GM21367 (cell line): ENCODE measurements around the gene SETBP1.
"Not testable (repeated sequence)": the region's sequence is repeated elsewhere in the genome, so short reads cannot be mapped to it uniquely, and the experiment has no call there.

Experiments
- ATAC-seq: cut with Tn5 transposase; IDR thresholded peaks from one replicate; pipeline ENCODE4 v1.9.1; 2021; ENCODE audit not compliant: unreplicated experiment

SETBP1 gene

DNA sequence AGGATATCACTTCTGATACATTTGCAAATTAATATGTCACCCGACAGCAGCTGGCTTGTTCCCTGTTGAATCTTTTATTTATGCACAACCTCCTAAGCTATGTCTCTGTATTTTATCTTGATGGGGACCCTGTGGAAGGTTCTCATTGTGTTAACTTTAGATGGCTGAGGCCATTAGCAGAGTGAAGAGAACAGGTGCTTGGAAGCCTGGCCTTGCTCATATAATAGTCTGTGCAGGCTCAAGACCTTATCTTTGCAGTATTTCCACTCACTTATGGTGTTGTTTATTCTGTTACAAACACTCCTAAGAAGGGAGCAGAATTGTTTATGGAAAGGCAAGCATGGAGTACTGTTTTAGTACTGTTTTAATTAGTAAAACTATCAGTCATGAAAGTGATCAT, 107.6 kb downstream of the SETBP1 start:
- ATAC-seq = no peak

DNA sequence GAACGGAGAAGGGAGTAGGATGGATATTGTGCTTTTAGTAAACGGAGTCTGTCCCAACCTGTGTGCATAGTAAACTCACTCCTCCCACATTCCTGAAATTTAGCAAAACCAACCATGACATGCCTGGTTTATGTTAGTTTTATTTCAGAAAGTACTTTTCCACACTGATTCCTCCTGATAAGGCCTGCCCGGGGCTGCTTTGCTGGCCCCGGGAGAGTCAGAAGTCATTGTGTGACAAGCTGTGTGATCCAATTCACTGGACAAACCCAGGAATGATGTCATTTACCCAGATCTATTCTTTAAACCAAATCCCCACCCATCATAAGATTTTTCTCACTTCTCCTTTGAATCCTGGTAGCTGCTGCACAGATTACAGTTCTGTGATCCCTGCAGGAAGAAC, 109.0 kb downstream of the SETBP1 start:
- no peak for ATAC-seq

DNA sequence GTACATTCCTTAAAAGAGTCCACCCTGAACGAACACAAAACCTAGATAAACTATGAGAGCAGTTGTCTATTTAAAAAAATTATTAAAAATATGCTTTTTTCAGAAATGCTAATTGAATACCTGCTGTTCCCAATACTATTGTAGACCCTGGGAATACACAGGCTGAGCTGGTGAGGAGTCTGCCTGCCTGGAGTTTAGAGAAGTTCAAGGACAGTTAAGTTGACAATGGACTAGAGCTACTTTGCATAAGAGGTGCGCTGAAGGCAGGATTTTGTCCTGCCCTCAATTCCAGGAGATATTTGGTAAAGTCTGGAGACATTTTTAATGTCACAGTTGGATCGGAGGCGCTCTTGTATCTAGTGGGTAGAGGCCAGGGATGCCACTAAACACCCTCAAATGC, 110.2 kb downstream of the SETBP1 start:
- no peak for ATAC-seq

DNA sequence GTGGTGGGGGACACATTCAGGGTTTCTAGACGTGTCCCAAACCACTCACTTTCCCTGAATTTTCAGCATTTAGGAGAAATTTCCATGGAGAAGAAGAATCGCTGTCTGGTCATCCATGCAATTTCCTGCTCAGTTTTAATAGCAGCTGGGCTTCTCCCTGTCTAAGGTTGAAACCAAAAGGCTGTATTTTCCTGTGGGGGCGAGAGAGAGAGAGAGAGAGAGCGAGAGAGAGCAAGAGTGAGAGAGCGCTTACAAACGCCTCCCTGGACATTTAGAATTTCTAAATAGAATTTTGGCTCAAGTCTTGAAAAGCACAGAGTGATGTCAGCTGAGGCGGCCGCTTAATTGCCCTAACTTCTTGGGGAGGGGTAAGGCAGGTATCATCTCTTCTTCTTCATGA, 110.8 kb downstream of the SETBP1 start:
- no peak for ATAC-seq

DNA sequence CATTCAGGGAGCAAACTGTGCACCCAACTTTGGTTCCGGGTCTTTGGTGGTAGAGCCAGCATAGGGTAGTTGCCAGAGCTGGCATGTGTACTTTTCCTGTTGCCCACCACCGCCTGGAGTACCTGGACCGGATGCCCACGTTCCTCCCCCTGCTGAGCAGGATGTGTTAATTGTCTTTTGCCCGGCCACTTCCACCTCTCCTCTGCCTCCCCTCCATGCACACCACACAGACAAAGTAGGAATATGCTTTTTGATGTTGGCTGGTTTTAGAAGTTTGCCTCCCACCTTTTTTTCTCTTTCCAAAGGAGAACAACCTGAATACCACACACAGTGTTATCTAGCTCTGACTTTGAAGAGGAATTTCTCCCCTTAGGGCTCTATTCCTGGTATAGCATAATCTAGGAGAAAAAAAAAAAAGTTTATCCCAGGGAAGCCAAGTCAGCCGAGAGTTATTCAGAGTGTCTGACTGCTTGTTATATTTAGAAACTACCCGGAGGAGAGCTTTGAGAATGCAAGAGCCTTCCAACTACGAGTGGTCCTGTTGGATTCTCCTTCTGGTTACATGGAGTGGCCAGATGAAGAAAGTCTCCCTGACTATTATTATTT, 111.9 kb downstream of the SETBP1 start:
- no peak for ATAC-seq

DNA sequence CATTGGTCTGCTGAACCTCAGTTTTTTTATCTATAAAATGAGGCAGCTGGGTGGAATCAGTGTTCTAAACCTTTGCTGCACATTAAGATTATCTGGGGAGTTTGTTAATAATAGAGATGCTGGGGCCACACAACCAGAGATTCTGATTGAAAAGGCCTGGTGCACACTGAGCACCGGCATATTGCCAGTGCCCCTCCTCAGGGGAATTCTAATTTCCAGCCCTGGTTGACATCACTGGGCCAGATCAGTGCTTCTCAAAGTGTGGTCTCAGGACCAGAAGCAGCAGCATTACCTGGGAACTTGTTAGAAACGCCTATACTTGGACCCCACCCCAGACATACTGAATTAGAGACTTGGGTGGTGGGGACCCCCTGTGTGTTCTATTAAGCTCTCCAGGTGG, 112.5 kb downstream of the SETBP1 start:
- no peak for ATAC-seq

DNA sequence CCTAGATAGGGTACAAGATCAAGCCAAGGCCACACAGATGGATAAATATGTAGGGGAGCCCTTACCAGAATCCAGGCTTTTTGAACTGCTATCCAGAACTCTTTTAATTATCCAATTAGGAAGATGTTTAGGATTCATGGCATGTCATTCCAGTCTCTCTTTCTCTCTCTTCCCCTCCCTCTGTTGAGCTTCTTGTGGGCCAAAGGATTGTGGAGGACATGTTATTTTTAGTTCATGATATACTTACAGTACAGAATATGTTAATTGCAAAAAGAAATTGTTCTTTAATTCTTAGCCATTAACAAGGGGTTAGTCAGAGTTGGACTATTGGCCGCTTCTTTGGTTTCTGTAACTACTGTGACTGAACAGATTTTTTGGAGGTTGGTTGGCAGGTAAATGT, 113.0 kb downstream of the SETBP1 start:
- ATAC-seq = no peak

DNA sequence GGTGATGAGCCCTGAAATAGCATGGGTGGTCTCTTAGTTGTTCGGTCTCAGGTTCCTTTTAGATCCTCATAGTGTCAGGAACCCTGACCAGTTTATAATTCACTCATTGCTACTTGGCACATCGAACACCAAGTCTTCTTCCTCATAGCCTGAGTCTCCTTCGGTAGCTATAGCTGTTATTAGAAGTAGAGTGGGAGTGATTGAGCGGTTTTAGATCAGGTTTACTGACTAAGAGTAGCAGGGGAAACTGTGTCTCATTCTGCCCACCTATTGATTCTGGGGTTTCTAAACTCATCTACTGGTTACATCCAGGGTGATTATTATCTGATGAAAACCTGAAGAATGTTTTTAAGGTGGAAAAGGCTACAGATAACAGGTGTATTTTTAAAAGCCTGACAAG, 114.6 kb downstream of the SETBP1 start:
- no peak for ATAC-seq

DNA sequence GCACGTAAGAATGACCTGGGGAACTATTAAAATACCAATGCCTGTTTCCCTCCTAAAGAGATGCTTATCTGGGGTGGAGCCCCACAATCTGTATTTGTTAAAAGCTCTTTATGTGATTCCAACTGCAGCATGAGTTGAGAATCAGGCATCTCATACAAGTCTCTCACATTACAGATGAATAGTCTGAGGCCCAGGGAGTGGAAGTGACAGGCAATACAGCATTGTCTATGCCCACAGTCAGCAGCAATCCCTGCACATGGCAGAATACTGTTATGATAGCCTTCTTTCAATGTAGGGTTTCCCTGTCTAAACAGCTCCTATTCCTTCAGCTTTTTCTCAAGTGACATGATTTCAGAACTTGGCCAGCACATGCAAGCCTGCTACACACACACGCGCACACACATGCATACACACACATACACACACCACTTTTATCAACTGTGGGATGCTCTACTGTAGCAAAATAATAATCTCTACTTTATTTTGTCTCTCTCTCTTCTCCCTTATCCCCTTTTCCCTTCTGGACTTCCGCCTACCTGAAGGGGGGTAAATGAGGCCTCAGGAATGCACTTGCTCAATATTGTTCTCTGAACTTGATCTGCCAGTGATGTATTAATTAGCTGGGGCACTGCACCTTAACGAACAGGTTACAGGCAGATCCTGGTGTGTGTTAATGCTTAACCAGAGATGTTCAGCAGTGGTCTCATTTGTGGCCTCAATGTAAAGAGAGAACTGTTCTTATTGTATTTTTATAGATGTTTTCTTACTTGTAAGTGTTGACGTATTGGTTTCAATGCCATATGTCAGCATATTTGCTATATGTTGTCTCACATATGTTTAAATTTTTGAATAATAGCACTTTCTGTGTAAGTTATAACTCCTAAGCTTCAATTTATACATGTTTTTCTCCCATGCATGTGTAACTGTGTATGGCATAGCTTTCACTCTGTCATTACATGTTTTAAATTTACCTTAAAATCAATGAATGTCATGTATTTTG, 116.0 kb downstream of the SETBP1 start:
- no peak for ATAC-seq

DNA sequence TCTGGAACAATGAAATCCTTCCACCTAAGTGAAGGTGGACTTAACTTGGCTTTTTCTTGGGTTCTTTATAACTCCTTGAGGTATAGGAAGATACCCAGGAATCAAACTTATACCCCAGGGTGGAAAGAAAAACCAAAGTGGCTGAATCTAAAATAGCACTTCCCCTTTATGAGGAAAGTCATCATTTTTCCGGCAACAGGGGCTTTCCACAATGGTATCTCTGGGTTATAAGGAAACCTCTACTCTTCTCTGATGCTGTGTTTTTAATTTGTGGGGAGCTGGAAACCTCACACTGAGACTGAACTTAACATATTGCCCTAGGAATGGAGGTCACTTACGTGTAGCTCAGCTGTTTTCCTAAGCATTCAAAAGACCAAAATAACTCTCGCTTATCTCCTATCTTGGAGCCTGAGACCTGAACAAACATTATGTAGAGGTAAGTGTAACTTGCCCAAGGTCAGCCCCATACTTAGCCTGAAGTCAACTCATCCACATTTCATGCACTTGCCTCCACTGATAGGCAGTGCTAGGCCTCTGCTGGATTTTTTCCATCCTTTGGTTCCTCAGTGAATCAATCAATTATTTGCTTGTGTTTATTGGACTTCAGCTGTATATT, 117.9 kb downstream of the SETBP1 start:
- ATAC-seq = no peak

DNA sequence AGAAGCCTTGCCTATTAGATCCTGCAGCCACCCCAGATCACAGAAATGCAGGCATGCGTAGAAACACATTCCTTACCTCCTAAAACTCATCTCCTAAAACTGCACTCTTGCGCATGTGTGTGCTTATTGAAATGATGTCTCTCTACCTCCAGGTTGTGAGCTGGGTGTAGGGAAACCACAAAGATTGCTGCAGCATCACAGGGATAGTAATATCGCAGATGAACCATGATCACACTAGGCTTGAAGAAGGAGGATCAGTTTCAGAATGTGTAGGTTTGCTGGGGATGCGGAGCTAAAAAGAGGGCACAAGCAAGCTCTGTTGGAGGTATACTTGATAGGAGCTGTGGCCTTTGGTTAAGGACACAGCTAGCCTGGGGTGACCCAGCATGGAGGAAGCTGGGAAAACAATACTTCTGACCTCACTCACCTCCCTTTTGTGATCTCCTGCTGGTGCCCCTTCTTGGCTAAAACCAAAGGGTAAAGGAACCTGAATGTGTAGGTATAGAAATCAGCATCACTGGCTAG, 118.8 kb downstream of the SETBP1 start:
- ATAC-seq = peak; percentile 38

DNA sequence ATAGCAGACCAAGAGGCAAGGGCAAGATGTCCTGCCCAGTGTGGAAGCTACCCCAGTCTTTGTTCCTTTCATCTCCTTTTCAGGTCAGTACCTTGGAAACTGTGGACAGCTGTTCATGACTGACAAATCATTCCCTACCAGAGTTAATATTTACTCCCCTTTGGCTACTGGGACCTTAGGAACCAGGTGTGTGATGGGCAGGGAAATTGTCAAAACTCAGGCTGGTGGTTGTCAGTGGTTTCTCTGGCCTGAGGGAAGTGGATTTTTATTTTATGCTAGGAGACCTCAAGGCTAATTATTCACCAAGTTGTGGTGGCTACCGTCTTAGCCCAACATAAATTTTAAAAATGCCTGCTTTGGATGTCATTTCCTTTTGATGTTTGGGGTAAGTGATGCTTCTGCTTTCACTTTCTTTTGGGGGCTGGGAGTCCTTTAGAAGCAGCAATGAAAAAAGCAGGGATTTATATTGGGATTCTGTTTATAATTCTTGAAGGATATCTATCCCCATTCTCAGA, 119.3 kb downstream of the SETBP1 start:
- ATAC-seq = peak; percentile 54

DNA sequence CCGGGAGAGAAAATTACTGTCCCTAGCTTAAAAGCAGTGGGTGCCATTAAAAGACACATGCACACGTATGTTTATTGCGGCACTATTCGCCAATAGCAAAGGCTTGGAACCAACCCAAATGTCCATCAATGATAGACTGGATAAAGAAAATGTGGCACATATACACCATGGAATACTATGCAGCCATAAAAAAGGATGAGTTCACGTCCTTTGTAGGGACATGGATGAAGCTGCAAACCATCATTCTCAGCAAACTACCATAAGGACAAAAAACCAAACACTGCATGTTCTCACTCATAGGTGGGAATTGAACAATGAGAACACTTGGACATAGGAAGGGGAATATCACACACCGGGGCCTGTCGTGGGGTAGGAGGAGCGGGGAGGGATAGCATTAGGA, 120.1 kb downstream of the SETBP1 start:
- ATAC-seq = not testable (repeated sequence)

DNA sequence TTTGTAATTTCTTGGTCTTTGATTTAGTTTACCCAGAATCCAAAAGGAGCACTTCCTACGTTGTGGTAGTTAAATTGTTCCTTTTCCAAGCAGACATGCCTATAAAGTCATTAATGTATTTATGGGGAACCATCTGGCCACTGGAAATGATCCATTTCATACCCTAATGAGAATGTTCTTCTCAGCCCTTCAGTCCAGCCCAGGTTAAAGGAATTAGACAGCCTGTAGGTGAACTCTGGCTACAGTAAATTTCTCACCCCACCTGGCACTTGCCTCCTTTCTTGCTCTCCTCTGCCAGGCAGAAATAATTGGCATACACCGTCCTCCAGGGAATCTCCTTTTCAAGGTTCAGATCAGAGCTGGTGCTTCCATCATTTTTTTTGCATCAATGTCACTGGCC, 121.1 kb downstream of the SETBP1 start:
- ATAC-seq = no peak

DNA sequence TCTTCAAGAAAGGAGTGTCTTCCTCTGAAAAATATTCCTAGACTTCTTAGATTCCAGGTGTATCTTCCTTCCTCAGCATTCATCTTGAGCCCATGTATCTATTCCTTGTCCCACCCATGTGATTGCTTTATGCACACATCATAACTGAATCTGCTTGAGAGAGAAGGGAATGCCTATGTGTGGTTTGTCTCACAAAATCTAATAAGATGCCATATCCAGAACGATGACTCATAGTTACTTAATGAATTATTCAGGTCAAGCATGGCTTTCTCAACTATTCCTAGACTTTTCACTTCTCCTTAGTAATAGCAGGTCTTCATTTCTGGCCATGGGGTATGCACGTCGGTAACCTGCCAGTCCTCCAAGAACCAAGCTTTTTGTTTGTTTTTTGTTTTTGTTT, 121.8 kb downstream of the SETBP1 start:
- ATAC-seq = no peak

DNA sequence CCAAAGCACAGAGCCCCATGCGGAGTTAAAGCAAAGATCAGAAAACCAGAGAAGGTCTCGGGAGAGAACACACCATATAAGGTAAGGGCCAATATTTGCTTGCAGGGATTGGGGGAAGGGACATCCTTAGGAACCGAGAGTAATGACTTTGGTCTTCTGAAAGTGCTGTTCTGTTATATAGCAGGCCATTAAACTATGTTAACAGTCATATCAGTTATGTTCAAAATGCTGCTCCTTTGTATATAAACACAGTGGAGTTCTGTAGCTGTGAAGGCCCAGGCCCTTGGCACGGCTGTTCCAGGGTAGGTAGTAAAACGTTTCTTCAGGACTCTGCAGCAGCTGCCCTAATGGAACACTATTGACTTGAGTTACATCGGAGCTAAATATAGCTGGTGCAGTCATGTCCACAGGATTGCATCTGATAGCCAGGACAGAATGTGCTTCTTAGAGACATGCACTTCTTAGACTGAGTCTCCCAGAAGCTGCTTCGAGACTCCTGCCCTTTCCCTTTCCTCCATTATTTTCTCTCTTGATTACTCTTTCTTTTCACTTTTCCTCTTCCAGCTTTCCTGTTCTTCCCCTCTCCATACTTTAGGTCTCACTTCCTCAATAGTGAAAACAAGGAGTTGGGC, 122.4 kb downstream of the SETBP1 start:
- no peak for ATAC-seq

DNA sequence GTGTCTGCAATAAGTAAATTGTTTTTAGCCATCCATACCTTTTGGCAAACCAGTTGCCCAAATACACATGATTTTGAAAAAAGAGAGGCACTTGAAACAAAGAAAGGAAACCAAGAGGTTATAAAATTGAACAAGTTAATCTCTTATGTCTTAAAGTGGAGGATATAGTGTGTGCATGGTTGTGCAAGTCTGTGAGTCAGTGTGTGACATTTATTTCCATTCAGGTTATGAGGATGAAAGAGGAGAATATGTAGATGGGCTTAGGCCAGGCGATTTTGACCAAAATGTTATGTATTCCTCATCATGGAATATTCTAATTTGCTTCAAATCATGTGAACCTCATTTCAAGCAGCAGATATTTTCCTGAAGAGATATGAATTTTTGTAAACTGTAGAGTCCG, 123.3 kb downstream of the SETBP1 start:
- ATAC-seq = no peak

DNA sequence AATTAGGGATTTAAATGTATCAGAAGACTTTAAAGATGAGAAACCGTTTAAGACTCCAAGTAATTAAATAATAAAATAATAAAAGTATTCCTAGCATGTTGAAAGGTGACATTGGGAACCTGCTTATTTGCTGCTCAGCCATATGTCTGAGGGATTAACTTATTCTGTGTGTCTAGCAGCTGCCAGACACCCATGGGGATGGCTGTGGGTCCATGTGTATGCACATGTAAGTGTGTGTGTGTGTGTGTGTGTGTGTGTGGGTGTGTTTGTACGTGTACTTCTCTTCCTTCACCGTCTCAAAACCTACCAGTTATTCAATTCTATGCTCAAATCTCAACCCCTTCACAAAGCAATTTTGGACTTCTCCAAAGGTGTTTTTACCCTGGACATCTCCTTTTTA, 124.5 kb downstream of the SETBP1 start:
- no peak for ATAC-seq

DNA sequence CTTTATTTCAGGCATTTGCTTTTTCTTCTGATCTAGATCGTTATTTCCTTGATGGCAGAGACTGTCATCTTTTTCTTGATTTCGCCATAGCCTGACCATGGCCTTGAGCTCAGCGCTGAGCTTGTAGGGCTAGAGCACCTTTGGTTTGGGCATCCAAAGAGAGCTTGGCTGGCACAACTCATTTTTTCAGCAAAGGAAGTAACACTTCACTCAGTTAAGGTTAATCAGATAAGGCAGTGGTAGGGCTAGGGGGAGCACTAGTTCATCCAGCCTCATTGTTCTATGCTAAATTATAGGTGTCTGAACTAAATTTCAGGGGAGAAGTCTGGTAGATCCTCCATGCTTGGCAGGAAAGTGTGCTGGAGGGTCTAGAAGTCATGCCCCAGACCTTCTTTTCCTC, 125.0 kb downstream of the SETBP1 start:
- ATAC-seq = no peak

DNA sequence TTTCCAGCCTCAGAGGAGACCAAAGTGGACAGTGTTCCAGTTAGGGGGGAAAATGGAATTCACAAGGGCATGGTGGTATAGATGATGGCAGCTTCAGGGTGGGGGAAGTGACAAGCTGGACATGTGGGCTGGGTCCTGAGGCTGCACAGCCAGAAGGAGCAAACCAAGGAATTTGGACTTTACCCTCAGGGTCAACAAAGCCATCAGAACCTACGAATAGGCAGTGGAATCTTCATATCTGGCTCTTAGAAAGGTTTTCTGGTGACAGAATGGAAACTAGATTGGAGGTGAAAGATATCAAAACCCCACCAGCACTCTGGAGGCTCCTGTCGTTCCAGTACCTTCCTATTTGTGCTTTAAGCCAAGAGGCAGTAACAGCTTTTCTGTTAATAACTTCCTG, 127.1 kb downstream of the SETBP1 start:
- no peak for ATAC-seq

DNA sequence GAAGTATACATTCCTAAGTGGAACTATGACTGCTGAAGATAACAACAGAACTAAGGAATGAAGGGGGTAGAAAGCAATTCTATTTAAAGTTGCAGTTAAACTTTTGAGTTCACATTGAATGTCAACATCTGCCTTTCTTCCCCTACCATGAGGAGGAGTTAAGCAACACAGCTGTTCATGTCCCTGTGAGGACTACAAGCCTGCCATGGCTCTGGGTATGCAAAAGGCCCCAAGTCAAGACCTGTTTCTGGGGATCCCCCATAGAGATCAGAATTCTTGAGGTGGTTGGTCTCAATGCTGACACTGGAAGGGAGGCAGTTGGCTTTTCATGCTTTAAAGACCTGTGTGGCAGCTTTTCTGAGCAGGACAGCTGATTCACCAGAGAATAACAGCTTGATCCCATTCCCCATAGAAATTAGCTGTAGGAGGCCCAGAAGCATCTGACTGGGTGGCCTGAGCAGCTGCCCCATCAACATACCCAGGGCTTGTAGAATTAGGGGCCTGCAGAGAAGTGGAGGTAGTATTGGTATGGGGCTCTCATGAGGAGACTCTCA, 131.0 kb downstream of the SETBP1 start:
- no peak for ATAC-seq
